PC-9 (cell line): ENCODE measurements around the gene AAK1.

Source experiments
- CTCF ChIP-seq: fragments of 200-600 bp; sonication (generic); conservative IDR thresholded peaks from 2 replicates; pipeline ENCODE4 v1.6.1; 2017; ENCODE audit warnings: mixed run types, antibody characterized with exemption, mild to moderate bottlenecking, moderate library complexity
- EZH2 ChIP-seq: fragments of 200-600 bp; sonication (generic); IDR thresholded peaks from 2 replicates; pipeline ENCODE4 v1.8.0; 2017; ENCODE audit warnings: antibody characterized with exemption, low read depth

GRCh38 chr2:69674316-69674670 is 30.8 kb upstream of the AAK1 start:
- TF ChIP-seq CTCF (no peak), EZH2 (no peak)
